NCI-H1092 treated with DMSO at 0.1 percent for 48 hours (cell line): ENCODE data around the gene MITF.

Experiments
- DNase-seq: peaks from one replicate; lab custom pipeline; 2025; lab: John Stamatoyannopoulos, UW

MITF gene, protein sequence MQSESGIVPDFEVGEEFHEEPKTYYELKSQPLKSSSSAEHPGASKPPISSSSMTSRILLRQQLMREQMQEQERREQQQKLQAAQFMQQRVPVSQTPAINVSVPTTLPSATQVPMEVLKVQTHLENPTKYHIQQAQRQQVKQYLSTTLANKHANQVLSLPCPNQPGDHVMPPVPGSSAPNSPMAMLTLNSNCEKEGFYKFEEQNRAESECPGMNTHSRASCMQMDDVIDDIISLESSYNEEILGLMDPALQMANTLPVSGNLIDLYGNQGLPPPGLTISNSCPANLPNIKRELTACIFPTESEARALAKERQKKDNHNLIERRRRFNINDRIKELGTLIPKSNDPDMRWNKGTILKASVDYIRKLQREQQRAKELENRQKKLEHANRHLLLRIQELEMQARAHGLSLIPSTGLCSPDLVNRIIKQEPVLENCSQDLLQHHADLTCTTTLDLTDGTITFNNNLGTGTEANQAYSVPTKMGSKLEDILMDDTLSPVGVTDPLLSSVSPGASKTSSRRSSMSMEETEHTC

DNA sequence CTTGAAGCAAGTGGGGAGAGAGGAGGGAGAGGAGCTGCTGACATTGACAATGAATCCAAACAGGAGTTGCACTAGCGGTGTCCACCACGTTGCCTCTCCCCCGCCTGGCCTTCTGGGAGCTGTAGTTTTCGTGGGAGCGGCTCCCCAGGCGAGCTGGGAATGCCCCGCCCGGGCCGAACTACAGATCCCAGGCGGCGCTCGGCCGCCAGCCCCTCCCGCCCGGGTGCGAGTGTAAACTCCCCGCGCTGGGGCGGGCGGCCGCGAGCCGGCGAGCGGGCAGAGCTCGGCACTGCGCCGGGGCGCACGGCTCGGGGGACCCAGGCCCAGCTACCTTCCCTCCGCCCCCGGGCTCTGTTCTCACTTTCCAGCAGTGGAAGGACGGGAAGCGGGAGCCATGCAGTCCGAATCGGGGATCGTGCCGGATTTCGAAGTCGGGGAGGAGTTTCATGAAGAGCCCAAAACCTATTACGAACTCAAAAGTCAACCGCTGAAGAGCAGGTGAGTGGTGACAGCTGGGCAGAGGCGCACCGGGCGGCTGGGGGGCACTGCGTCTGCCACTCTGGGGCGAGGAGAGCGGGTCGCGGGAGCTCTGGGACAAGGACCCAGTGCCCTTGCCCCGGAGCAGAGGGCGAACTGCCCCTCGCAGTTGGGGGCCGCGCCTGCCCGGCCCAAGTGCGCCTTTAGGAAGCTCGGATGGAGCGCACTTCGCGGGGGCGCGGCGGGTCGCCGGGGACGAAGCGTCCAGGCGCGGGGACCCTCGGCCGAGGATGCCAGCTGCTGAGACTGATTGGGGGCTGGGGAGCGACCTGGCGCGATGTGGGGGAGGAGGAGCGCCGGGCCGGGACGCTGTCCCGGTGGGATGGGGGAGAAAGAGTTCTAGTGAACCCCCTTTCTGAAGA, at the start of gene MITF:
TSS of gene MITF (plus strand) at position 261 of the 899 bp plus-strand sequence. CDS start at position 395, 134 bp downstream.
- no peak for DNase-seq

DNA sequence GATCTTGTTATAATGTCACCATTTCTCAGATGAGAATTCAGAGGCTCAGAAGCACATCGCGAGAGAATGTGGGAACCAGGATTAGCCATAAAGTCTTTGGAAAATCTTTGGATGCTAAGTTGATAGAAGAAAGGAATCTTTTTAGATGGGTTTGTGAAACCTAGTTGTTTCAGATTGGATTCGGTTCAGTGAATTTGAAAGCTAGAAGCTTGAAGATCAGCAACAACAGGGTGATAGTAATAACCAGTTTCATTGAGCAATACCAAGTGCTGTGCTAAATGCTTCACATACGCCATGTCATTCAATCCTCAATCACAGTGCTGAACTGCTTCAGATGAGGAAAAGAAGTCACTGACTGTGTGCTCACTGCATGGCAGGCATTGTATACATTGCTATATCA, 47.4 kb upstream of the MITF start:
- DNase-seq: no peak

DNA sequence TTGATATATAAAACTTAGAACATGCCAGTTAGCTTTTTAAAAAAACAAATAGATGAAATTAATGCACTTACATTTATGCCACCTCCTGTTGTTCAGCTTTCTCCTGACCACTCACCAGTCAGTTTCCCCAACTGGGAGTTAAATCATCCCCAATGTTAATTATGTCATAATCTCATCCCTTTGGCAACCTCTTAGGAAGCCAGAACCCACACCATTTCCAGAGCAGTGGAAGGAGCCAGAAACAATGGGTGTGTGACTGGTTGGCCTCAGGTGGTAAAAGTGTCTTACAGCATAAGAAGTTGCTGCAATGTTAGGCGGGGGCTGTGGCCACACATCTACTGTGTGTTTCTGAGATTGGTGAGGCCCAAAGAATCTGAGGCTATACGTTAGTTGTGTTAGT, 46.5 kb upstream of the MITF start:
- no peak for DNase-seq

- no peak for DNase-seq
These were observed 43.8 kb upstream of the MITF start for GRCh38 chr3:69695443-69695842.

DNA sequence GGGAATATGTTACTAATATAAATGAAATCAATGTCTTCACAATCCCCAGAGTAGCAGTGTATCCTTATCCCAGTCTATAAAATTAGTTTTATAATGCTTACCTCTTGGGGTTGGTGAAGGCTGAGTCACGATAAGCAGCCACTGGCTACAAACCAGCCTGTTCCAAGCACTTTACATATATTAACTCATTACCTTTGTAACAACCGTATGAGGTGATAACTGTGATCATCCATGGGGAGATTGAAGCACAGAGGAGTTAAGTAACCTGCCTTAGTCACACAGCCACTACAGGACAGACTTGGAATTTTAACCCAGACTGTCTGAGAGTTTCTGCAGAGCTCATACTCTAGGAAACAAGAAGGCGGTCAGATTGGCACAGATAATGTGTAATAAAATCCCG, 43.3 kb upstream of the MITF start:
- DNase-seq: no peak

DNA sequence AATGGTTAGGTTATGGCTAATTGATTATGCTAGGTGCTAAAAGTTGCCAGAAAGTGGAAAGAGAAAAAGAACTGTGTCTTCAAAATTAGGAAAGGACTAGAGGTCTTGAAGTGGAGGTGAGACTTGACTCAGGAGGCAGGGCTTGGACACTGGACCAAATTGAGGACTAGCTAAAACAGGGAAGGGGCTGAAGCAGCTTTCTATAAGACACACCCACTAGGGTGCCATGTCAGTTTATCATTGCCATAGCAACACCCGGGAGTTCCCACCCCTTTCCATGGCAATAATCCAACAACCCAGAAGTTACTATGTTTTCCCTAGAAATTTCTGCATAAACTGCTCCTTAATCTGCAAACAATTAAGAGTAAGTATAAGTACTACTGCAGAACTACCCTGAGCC, 42.9 kb upstream of the MITF start:
- no peak for DNase-seq

DNA sequence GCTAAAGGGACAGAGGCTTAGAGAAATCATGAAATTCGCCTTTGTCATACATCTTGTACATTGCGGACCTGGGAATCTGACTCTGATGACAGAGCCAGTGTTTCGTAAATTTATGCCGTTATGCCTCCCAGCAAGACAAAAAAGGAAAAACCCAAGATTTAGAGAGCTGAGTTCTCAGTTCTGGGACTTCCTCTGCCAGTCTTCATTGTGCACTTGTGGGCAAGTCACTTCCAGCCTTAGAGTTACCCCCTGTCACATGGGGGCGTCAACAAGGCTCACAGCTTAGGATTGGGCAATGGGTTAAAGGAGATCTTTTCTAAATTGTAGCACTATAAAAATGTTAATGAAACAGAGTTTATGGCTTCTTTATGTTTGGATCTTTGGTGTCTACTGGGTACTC, 41.9 kb upstream of the MITF start:
- no peak for DNase-seq

- no peak for DNase-seq
These were observed 40.5 kb upstream of the MITF start for GRCh38 chr3:69698728-69699127.

GRCh38 chr3:69699183-69699582, 40.1 kb upstream of the MITF start:
- no peak for DNase-seq

DNA sequence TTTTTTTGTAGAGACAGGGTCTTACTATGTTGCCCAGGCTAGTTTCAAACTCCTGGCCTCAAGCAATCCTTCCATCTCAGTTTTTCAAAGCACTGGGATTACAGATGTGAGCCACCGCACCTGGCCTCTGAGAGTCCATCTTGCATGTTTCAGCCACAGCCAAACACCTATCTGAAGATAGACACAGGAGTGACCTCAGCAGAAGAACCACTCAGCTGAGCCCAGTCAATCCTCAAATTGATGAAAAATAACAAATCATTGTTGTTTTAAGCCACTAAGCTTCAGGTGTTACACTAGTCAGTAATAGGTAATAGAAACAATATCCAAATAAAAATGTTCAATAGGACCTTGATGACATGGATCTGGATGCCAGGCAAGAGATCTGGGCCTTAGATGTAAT, 38.3 kb upstream of the MITF start:
- no peak for DNase-seq

DNA sequence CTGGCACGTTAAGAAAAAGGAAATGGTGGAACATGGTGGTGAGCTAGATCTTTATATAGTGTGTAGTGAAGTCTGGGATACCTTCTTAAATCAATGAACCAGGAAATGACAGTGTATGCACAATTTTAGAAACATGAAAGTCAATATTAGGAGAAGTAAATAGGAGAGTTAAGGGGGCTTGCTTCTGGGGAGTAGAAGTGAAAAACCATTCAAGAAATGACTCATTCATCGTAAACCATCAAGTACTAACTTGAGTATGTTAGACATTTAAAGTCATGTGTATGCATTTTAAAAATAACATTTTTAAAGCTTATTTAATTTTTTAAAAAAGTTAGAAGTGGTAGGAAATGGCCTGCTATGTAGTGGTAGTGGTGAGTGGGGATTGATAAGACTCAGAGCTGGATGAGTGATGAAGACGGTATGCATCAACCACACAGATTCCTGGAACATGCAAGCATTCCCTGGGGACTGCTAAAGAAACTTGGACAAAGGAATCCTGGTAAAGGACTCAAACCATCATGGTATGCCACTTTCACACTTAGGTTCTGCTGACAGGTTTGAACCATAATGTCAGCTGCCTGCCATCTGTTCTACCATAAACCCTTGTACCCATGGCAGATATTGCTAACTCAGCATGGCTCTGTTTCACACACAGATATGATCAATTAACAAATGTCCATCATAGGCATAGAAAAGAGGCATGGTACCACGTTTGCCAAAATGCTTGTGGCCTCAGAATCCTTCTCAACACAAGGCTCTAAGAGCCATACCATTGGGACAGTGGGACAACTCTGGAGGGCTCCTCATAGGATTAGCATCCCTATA, 28.9 kb upstream of the MITF start:
- no peak for DNase-seq

DNA sequence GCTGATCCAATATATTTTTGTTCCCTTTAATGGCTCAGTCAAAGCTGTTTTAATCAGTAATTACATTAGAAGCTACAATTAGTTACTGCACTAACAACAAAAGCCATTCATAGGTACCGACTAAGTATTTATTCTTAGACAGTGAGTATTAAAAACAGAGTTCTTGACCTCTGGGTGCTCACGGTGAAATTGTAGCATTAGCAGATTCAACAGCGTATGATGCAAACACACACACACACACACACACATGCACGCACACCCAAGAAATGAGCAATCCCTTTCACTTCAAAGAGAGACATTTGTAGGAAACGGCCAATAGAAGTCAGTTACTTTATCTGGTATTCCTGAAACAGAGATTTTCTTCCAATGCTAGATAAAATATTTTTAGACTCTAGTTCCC, 27.0 kb upstream of the MITF start:
- no peak for DNase-seq

DNA sequence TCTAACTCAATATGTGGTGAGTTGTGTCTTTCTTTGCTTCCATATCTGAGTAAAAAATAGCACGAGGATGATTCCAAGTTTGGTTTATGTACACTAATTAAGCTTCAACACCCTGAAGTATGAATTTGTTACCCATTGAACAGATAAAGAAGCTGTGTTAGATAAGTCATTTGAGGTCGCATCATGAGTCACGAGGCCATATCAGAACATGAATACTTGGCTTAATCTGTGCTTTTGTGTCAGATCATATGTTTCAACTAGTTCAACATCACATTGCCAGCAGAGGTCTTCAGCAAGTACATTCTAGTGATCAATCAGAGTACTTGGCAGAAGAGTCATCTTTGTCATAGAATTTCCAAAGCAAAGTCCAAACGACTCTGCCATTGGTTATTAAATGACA, 26.3 kb upstream of the MITF start:
- no peak for DNase-seq

GRCh38 chr3:69715204-69715603, 24.1 kb upstream of the MITF start:
- no peak for DNase-seq

DNA sequence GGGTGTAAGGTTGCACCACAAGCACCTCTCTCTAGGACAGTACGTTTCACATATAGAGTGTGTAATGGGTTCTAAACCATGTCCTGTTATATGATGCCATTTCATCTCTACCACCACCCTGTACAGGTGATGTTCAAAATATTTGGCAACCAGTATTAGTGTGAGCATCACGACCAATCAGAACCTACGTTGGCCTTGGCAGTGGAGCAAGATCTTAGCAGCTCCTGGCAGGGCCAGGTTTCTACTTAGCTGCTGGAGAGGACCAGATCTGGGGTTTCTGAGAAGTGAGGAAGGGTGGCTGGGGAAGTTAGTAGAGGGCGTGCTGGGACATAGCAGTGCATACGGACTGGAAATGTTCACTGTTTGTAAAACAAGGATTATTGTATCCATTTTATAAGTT, 23.1 kb upstream of the MITF start:
- no peak for DNase-seq

DNA sequence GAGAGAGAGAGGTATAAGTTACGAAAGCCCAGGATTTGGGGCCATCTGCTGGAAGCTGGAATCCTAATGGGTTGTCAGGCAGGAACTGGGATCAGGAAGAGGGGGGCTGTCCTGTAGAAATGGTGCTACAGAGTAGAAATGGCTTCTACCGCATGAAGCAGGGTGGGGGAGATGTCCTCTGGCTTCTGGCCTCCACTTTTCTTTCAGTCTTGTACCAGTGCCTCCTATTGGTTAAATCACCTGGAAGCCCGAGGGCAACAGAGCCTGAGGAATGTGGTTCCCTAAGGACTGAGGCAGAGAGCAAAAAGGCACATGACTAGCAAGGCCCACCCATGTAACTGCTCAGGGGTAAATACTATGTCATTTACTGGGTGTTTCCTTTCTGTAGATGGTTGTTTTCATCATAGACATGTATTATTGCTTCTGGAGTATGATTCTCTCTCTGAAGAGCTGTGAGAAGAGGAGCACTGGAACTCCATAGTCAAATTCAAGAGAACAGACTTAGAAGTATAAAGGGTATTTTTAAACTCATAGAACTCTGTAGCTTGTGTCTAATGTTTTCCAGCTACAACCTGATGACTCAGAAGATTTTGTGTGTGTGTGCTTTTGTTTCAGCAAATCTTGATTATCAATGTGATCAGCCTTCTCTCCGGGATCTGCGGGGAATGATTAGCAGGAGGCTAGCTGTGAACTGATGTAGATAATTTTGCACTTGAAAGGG, 20.2 kb upstream of the MITF start:
- DNase-seq: no peak

DNA sequence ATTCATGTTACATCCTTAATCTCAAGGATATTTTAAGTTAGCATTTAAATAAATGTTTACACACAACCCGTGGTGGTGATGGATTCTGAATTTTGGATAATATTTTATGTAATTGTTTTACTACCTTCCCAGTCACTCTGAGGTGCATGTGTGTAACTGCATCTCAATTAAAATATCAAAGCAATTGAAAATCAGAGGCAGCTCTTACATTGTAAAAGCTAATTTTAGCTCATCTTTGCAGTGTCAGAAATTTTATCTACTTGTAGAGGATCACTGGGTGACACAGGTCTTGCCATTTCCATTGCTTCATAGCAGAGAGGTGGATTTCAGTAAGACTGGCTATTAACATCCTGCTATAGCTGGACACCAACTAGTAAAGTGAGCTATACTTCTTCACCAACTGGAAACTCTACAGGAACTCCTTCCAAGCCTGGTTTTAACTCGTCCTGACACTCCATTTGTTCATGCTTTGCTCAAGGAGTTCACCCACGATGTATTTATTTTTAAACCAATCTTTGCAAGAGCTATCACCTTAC, 19.6 kb upstream of the MITF start:
- DNase-seq: no peak

DNA sequence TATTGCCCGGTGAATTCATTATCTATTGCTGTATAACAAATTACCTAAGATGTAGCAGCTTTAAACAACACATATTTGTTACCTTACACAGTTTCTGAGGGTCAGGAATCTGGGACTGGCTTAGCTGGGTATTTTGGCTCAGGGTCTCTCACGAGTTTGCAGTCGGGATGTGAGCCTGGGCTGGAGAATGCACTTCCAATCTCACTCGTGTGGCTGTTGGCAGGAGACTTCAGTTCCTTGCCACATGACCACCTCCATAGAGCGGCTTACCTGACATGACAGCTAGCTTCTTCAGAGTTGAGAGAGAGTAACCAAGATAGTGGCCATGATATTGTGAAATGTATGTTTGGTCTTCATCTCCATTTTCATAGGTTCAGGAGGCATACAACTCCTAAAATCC, 18.4 kb upstream of the MITF start:
- no peak for DNase-seq

GRCh38 chr3:69723389-69723788, 15.9 kb upstream of the MITF start:
- DNase-seq: no peak

DNA sequence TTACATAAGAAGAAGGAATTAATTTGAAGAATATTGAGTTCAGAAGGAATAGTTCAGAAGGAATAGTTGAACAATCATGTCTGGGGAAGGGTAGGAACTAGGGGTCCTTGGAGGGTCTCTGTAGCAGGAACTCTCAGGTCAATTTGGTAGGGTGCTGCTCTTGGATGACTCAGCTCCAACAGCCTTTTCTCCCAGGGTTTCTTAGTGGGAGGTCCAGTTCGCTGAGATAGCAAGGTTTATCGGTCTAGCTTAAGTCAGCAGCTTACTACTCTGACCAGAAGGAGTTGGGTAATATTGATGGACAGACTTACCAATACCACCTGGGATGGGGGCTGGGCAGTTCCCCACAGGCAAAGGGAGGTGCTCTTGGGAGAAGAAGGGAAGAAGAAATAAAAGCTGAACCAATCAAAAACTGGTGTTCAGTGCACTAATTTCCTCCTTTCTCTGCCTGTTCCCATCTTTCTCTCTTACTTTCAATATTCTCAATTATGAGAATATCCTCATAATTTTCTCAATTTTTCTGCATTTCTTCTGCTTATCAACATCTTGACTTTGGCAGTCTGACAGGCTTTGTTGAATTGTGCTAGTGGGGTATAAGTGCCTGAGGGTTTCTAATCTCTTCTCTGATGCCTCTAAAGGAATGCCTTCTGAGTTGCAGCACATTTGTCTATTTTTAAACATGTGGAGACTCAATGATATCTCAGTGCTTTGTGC, 14.4 kb upstream of the MITF start:
- no peak for DNase-seq
